Activated naive CD4-positive, alpha-beta T cell treated with anti-CD3 and anti-CD28 coated beads, Interleukin-2, amount 50 U/mL, for 24 hours (primary cell): ENCODE results near the gene TCP11L2.

Experiments
- H3K27ac Mint-ChIP-seq: one replicate; pipeline ENCODE4 v1.8.0; 2021; ENCODE audit warnings: mild to moderate bottlenecking, mixed read lengths
- H3K27me3 Mint-ChIP-seq: one replicate; pipeline ENCODE4 v1.8.0; 2021; ENCODE audit warnings: mixed read lengths
- H3K36me3 Mint-ChIP-seq: one replicate; pipeline ENCODE4 v1.8.0; 2021; ENCODE audit warnings: mixed read lengths
- H3K4me1 Mint-ChIP-seq: one replicate; pipeline ENCODE4 v1.8.0; 2021; ENCODE audit warnings: mixed read lengths
- H3K4me3 Mint-ChIP-seq: one replicate; pipeline ENCODE4 v1.8.0; 2021; ENCODE audit warnings: mild to moderate bottlenecking, mixed read lengths
- H3K9me3 Mint-ChIP-seq: one replicate; pipeline ENCODE4 v1.8.0; 2021; ENCODE audit warnings: mixed read lengths

TCP11L2 gene

GRCh38 chr12:106341086-106341877 is 38.7 kb downstream of the TCP11L2 start:
- peaks cover 10% of the 10 kb centered on the region for H3K4me1 Mint-ChIP-seq
- H3K27ac Mint-ChIP-seq = peak overlapping the region; percentile 66
- H3K4me3 Mint-ChIP-seq = no peak overlapping the region
- peaks cover 14% of the 10 kb centered on the region for H3K36me3 Mint-ChIP-seq
- no peaks in the 10 kb centered on the region for H3K9me3 Mint-ChIP-seq
- H3K27me3 Mint-ChIP-seq = no peaks in the 10 kb centered on the region

- no peaks in the 10 kb centered on the region for H3K9me3 Mint-ChIP-seq
- no peak overlapping the region for H3K27ac Mint-ChIP-seq
- H3K4me1 Mint-ChIP-seq = peaks cover 10% of the 10 kb centered on the region
- no peak overlapping the region for H3K4me3 Mint-ChIP-seq
- H3K36me3 Mint-ChIP-seq = peaks cover 12% of the 10 kb centered on the region
- H3K27me3 Mint-ChIP-seq = no peaks in the 10 kb centered on the region
These were observed 40.1 kb downstream of the TCP11L2 start for GRCh38 chr12:106342397-106343213.

- peaks cover 10% of the 10 kb centered on the region for H3K36me3 Mint-ChIP-seq
These were observed 40.6 kb downstream of the TCP11L2 start for GRCh38 chr12:106343214-106343528.

DNA sequence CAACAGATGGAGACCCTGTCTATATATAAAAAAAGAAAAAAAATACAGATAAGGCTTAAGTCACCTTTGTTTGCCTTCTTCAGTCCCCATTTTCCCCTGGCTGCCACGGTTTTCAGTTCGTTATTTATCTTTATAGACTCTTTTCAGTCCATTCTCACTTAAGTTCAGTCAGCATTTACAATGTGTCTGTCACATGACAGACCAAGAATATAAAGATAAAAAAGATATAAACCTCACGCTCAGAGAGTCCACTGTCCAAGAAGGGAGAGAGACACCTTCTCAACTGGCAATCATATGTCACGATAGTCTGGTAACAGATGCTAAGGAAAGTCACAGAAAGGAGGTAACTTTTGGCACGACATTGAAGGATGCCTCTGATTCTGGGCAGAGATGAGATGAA is 41.6 kb downstream of the TCP11L2 start:
- Mint-ChIP-seq H3K4me3 (no peak overlapping the region), H3K27ac (peak overlapping the region; percentile 6), H3K27me3 (no peaks in the 10 kb centered on the region), H3K4me1 (peaks cover 7% of the 10 kb centered on the region), H3K9me3 (no peaks in the 10 kb centered on the region), H3K36me3 (peaks cover 10% of the 10 kb centered on the region)

More at GRCh38 chr12:106343214-106343528, 40.6 kb downstream of the TCP11L2 start:
- Mint-ChIP-seq H3K4me3 (no peak overlapping the region), H3K27me3 (no peaks in the 10 kb centered on the region), H3K27ac (no peak overlapping the region), H3K4me1 (peaks cover 7% of the 10 kb centered on the region), H3K9me3 (no peaks in the 10 kb centered on the region)

DNA sequence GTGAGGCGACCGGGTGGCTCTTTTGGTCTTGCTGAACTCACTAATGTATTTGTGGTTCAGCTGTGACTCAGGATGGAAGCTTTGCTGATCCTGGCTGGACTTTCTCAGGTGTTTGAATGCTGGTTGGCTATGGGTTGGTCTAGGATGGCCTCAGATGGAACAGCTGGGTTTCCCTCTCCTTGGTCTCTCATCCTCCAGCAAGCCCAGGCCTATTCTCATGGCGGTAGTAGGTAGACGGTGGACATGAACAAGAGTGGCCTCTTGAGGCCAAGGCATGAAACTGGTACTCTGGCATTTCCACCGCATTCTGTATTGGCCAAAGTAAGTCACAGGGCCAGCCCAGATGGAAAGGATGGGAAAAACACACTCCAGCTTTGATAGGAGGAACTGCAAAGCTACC is 43.2 kb downstream of the TCP11L2 start:
- Mint-ChIP-seq H3K36me3 (peaks cover 8% of the 10 kb centered on the region), H3K27me3 (no peaks in the 10 kb centered on the region), H3K27ac (no peak overlapping the region), H3K4me3 (no peak overlapping the region), H3K4me1 (no peaks in the 10 kb centered on the region), H3K9me3 (no peaks in the 10 kb centered on the region)

- peaks cover 8% of the 10 kb centered on the region for H3K36me3 Mint-ChIP-seq
- H3K27ac Mint-ChIP-seq = no peak overlapping the region
- H3K9me3 Mint-ChIP-seq = no peaks in the 10 kb centered on the region
- H3K27me3 Mint-ChIP-seq = no peaks in the 10 kb centered on the region
- H3K4me3 Mint-ChIP-seq = no peak overlapping the region
- H3K4me1 Mint-ChIP-seq = no peaks in the 10 kb centered on the region
These were observed 45.9 kb downstream of the TCP11L2 start for GRCh38 chr12:106348411-106348810.

DNA sequence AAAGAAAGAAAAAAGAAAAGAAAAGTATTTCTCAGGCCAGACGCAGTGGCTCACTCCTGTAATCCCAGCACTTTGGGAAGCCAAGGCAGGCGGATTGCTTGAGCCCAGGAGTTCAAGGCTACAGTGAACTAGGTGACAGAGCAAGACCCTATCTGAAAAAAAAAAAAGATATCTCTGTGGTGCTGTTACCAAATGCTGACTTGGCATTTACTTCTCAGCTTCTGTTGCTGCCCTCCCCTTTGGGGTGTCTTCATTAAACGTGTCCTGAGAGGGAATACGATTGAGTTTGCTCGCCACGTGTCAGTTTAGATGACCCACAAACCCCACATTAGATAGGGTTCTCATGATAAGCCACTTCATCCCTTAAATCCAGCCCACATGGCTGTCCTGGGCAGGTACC is 50.6 kb downstream of the TCP11L2 start:
- peaks cover under 1% of the 10 kb centered on the region for H3K36me3 Mint-ChIP-seq
- no peaks in the 10 kb centered on the region for H3K27me3 Mint-ChIP-seq
- H3K9me3 Mint-ChIP-seq = no peaks in the 10 kb centered on the region
- peak overlapping the region; percentile 62 for H3K27ac Mint-ChIP-seq
- peaks cover 8% of the 10 kb centered on the region for H3K4me1 Mint-ChIP-seq
- no peak overlapping the region for H3K4me3 Mint-ChIP-seq

DNA sequence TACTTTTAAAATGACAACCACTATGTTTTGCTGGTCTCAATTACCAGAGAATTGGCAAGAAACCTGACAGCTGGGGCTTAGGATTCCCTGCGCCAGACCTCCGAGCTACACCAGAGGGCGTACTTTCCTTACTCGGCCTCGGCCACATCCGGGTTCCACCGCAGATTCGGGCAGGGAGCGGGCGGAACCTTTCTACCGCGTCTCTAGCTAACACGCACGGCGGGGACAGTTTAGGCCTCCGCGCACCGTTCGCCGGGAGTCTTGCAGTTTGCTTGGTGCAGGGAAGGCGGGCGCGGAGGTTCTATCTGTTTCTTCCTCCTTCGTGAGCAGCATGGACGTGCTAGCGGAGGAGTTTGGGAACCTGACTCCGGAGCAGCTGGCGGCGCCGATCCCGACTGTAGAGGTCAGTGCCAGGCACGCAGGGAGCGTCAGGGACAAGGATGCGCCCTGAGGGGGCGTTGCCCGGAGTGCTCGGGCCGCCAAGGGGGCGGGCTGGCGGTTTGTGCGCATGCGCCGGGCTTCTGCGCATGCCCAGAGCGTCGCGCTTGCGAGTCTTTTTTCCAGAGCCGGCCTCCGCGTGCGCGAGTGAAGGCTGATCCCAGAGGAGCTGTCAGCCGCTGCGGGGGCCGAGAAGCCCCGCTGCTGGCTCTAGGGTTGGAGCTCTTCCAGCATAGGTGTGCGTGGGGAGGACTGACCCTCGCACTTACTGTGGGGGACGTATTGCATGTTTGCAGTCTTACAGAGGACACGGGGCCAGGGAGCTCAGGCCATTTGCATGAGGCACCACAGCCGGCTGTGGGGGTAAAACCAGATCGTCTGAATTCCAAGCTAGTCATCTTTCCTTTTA is 55.2 kb downstream of the TCP11L2 start, which contains the start of gene POLR3B:
TSS of gene POLR3B (plus strand) at position 200 of the 847 bp plus-strand sequence. CDS start at position 332, 132 bp downstream.
- Mint-ChIP-seq H3K27ac (peak within 1 kb of the TSS; percentile 95), H3K27me3 (no peaks in the 10 kb centered on the region), H3K4me3 (peak within 1 kb of the TSS; percentile 97), H3K4me1 (peaks cover 15% of the 10 kb centered on the region), H3K9me3 (no peaks in the 10 kb centered on the region), H3K36me3 (peaks cover 4% of the 10 kb centered on the region)

DNA sequence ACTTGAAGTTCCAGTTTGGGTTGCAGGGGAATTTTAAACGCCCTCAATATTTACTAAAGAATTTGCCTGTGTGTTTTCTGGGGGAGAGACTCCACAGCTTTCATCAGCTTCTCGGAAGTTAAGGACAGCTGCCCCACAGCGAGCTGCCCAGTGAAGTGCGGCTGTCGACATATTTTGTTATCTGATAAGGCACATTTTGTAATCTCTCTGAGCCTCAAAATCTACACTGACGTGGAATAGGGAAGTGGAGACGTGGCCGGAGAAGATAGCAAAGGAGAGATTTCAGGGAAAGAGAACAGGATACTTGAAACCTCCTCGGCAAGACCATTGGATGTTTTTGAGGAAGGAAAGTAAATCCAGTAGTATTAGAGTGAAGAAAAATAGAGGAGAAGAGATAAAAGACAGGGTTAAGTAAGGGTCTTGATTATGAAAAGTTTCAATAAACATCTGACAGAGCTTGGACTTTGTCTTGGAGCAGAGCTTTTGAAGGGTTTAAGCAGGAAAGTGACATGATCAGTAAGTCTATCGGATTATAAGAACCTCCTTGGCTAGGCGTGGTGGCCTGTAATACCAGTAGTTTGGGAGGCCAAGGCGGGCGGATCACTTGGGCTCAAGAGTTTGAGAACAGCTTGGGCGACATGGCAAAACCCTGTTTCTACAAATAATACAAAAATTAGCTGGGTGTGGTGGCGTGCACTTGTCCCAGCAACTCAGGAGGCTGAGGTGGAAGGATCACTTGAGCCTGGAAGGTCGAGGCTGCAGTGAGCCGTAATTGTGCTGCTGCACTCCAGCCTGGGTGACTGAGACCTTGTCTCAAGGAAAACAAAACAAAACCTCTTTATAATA is 56.1 kb downstream of the TCP11L2 start:
- peaks cover 4% of the 10 kb centered on the region for H3K36me3 Mint-ChIP-seq
- peak overlapping the region; percentile 95 for H3K27ac Mint-ChIP-seq
- H3K4me3 Mint-ChIP-seq = peak overlapping the region; percentile 97
- no peaks in the 10 kb centered on the region for H3K9me3 Mint-ChIP-seq
- H3K27me3 Mint-ChIP-seq = no peaks in the 10 kb centered on the region
- peaks cover 15% of the 10 kb centered on the region for H3K4me1 Mint-ChIP-seq

DNA sequence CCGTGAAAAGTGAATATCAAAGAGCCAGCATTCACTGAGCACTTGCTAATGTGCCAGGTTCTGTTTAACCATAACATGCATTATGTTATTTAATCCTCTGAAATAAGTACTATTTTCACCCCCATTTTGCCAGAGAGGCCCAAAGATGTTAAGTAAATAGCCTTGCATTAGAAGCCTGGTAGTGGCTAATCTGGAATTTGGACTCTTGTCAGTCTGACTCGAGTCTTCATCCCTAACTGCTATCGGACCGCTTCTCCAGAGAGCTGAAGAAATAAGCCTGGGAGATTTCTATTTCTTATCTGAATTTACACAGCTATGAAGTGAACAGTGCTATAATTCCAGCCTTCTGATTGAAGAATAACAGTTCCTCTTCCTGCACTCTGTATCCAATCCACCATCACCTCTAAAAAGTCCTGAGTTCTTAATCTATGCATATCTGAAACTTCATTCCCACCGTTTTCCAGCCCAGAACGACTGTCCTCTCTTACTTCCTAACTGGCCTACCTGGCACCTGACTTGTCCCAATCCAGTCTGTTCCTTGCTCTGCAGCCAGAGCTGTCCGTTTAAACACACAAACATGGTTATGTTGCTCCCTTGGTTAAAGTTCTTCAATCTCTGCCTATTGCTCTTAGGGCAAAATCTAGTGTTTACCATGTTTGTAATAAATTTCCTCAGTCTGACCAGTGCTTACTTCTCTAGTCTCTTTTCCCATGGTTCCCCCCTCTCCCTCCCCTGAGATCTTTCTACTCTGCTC is 57.3 kb downstream of the TCP11L2 start:
- Mint-ChIP-seq H3K4me3 (peak overlapping the region; percentile 42), H3K36me3 (peaks cover 4% of the 10 kb centered on the region), H3K27me3 (no peaks in the 10 kb centered on the region), H3K9me3 (no peaks in the 10 kb centered on the region), H3K27ac (no peak overlapping the region), H3K4me1 (peaks cover 15% of the 10 kb centered on the region)

- Mint-ChIP-seq H3K4me1 (peaks cover 15% of the 10 kb centered on the region), H3K9me3 (no peaks in the 10 kb centered on the region), H3K27ac (no peak overlapping the region), H3K27me3 (no peaks in the 10 kb centered on the region), H3K36me3 (peaks cover 4% of the 10 kb centered on the region), H3K4me3 (no peak overlapping the region)
These were observed 58.0 kb downstream of the TCP11L2 start for GRCh38 chr12:106360400-106360994.

DNA sequence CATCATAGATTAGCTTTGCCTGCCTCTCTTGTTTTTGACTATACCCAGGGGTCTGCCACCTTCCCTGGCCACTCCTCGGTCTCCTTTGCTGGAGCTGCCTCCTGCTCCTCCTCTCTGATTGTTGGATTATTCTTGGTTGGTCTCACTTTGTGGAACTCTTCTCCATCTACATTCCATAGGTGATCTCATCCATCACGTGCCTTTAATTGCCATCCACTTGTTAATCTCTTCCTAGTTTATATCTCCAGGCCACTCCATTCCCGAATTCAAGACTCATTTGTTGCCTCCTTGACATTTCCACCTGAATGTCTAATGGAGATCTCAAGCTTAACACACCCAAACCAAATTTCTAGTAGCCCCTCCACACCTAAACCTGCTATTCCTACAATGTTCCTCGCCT is 60.4 kb downstream of the TCP11L2 start:
- H3K9me3 Mint-ChIP-seq = no peaks in the 10 kb centered on the region
- H3K27ac Mint-ChIP-seq = no peak overlapping the region
- peaks cover 8% of the 10 kb centered on the region for H3K4me1 Mint-ChIP-seq
- H3K4me3 Mint-ChIP-seq = no peak overlapping the region
- peaks cover 8% of the 10 kb centered on the region for H3K36me3 Mint-ChIP-seq
- no peaks in the 10 kb centered on the region for H3K27me3 Mint-ChIP-seq

DNA sequence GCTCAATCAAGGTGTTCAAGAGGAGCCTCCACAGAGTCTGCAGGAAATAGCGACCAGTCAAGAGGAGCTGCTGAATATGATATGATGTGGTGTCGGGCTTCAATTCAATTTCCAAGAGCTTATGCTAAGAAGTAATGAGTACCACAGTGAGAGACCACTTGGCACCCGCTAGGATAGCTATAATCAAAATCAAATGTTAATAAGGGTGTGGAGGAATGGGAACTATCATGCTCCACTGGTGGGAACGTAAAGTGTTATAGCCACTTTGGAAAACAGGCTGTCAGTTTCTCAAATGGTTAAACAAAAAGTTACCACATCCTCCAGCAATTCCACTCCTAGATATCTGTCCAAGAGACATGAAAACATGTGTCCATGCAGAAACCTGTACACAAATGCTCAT is 61.7 kb downstream of the TCP11L2 start:
- H3K9me3 Mint-ChIP-seq = no peaks in the 10 kb centered on the region
- no peak overlapping the region for H3K4me3 Mint-ChIP-seq
- H3K27ac Mint-ChIP-seq = no peak overlapping the region
- H3K36me3 Mint-ChIP-seq = peaks cover 7% of the 10 kb centered on the region
- H3K4me1 Mint-ChIP-seq = no peaks in the 10 kb centered on the region
- no peaks in the 10 kb centered on the region for H3K27me3 Mint-ChIP-seq
